Naive thymus-derived CD4-positive, alpha-beta T cell (primary cell): Measurements from ENCODE around the gene SLC39A3. TPM values are rescaled to one million over a fixed set of nuclear protein-coding genes. Genes with fewer than 3 reads are reported as not detected.

Experiments
- ATAC-seq: fragments of 150-1000 bp; cut with Tn5 transposase; 2 replicates; pipeline ENCODE4 v1.10.0; 2021; ENCODE audit warnings: mild to moderate bottlenecking, moderate library complexity
- CTCF ChIA-PET: fragments of 350-600 bp; sonication (Branson Sonifier 250); formaldehyde crosslinking; loops from one replicate; lab custom pipeline; 2021; ENCODE audit warnings: antibody characterized with exemption; lab: Charles Lee
- POLR2A ChIA-PET: fragments of 350-600 bp; sonication (Branson Sonifier 250); formaldehyde crosslinking; loops from one replicate; lab custom pipeline; 2021; ENCODE audit warnings: antibody characterized with exemption, inconsistent platforms; lab: Charles Lee
- DNase-seq, 9 donors: peaks; one replicate each; pipeline versions ENCODE4 v3.0.0 to v3.0.0-alpha.2; 2020 to 2022; ENCODE audit warnings: mixed read lengths in 1 of 9
- H3K27ac ChIP-seq: one replicate; pipeline ENCODE4 v1.7.0; 2013; ENCODE audit warnings: mild to moderate bottlenecking, low read depth, low read length, moderate library complexity
- H3K27me3 ChIP-seq, 2 donors: one replicate each; pipeline ENCODE4 v1.7.0; 2013; ENCODE audit warnings: low read length in 2 of 2, mild to moderate bottlenecking in 2 of 2, moderate library complexity in 2 of 2; ENCODE audit not compliant: control insufficient read depth in 2 of 2, insufficient read depth in 2 of 2
- H3K36me3 ChIP-seq, 3 experiments: 1 replicate in 2 of 3; 2 replicates in 1 of 3; pipeline ENCODE4 v1.7.0; 2013; ENCODE audit warnings: low read length in 3 of 3, mild to moderate bottlenecking in 3 of 3, moderate library complexity in 1 of 3; ENCODE audit not compliant: insufficient read depth in 3 of 3, control insufficient read depth in 2 of 3
- H3K4me1 ChIP-seq, 2 donors: one replicate each; pipeline ENCODE4 v1.7.0; 2013; ENCODE audit warnings: low read length in 2 of 2, mild to moderate bottlenecking in 2 of 2, moderate library complexity in 1 of 2; ENCODE audit not compliant: control insufficient read depth in 2 of 2, insufficient read depth in 2 of 2
- H3K4me3 ChIP-seq: 2 replicates; pipeline ENCODE4 v1.7.0; 2013; ENCODE audit warnings: mild to moderate bottlenecking, low read length
- H3K9me3 ChIP-seq, 3 experiments: 1 replicate in 2 of 3; 2 replicates in 1 of 3; pipeline ENCODE4 v1.7.0; 2013; ENCODE audit warnings: low read length in 3 of 3; ENCODE audit not compliant: control insufficient read depth in 2 of 3
- H3K27ac Mint-ChIP-seq, 9 donors: one replicate each; pipeline ENCODE4 v1.8.0; 2020 to 2022; ENCODE audit warnings: mixed read lengths in 9 of 9, mild to moderate bottlenecking in 8 of 9, moderate library complexity in 5 of 9, inconsistent platforms in 2 of 9
- H3K27me3 Mint-ChIP-seq, 5 donors: one replicate each; pipeline ENCODE4 v1.8.0; 2021 to 2022; ENCODE audit warnings: mixed read lengths in 5 of 5, mild to moderate bottlenecking in 1 of 5
- H3K36me3 Mint-ChIP-seq, 5 donors: one replicate each; pipeline ENCODE4 v1.8.0; 2020 to 2022; ENCODE audit warnings: mixed read lengths in 5 of 5, mild to moderate bottlenecking in 3 of 5, inconsistent platforms in 1 of 5
- H3K4me1 Mint-ChIP-seq, 7 donors: one replicate each; pipeline ENCODE4 v1.8.0; 2020 to 2022; ENCODE audit warnings: mixed read lengths in 7 of 7, mild to moderate bottlenecking in 3 of 7, inconsistent platforms in 1 of 7
- H3K4me3 Mint-ChIP-seq, 10 donors: one replicate each; pipeline ENCODE4 v1.8.0; 2020 to 2022; ENCODE audit warnings: mild to moderate bottlenecking in 10 of 10, mixed read lengths in 10 of 10, moderate library complexity in 6 of 10, inconsistent platforms in 2 of 10
- H3K9me3 Mint-ChIP-seq, 11 donors: one replicate each; pipeline ENCODE4 v1.8.0; 2020 to 2022; ENCODE audit warnings: mixed read lengths in 11 of 11, mild to moderate bottlenecking in 4 of 11, inconsistent platforms in 1 of 11, moderate library complexity in 1 of 11
- intact Hi-C, 2 donors: fragments of 100-400 bp; cut with micrococcal nuclease; formaldehyde crosslinking; loops; one replicate each; pipeline ENCODE4 v1.15.1; 2023
- polyA plus RNA-seq, 2 donors: library from polyadenylated mRNA; unstranded; fragments of 300-500 nt; fragmentation: Illumina TruSeq; gene quantifications; one replicate each; pipeline ENCODE4 v1.2.3, GENCODE V29; 2021
- total RNA-seq, 6 experiments: library from RNA in 5 of 6; stranded (reverse) in 5 of 6; gene quantifications; 1 replicate in 5 of 6; 2 replicates in 1 of 6; pipeline ENCODE4 v1.2.3 and lab custom pipeline; 2021 to 2026

Gene SLC39A3
- total and polyA plus RNA-seq, 7 experiments from 2014 or later = 10.1 to 42.1 (median 20.0) TPM

DNA sequence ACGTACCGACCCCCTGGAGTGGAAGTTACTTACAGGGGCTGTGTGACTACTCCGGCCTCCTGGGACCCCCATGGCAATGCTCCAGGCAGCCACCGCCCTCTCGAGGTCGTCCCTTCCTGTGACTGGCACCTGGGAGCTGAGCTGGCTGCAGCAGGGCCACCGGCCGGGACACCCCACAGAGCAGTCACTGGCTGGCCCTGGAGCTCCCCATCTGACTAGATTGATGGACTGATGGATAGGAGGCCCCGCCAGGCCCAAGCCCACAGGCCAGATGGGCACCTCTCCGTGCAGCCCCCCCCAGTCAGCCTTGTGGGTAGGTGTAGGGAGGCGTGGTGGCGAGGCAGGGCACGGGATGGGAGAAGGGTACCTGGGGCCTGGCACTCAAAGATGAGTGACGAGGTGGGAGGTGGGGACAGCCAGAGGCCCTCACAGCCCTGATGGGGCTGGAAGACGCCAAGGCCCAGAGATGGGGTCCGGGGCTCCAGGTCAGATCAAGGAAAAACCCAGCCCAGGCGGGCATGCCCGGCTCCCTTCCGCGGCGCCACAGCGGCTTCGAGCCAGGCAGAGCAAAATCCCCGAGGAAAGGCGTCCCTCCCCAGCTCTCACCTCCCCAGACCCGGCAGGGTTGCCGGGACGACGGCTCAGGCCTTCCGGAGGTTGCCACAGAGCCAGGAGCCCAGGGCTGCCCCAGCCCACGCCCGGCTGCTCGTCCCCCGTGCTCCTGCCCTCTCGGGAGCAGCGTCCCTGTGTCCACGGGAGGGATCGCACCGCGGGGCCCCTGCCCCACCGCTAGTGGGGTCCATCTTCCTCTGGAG is 8.4 kb downstream of the SLC39A3 start:
- peaks cover 0 to 7% (median under 1%) of the 10 kb centered on the region in 5 donors for H3K27me3 Mint-ChIP-seq
- intact Hi-C loops = no loop called here
- no peaks in the 10 kb centered on the region for H3K9me3 Mint-ChIP-seq
- no peak overlapping the region for H3K27ac ChIP-seq
- peaks cover 6 to 23% (median 11%) of the 10 kb centered on the region in 5 donors for H3K36me3 Mint-ChIP-seq
- H3K9me3 ChIP-seq = no peaks in the 10 kb centered on the region
- POLR2A ChIA-PET = no interaction called here
- no peaks in the 10 kb centered on the region for H3K4me1 ChIP-seq
- H3K36me3 ChIP-seq = peaks cover 0 to 40% (median 0%) of the 10 kb centered on the region in 3 experiments
- no peak overlapping the region for H3K4me3 Mint-ChIP-seq
- H3K4me3 ChIP-seq = no peak overlapping the region
- CTCF ChIA-PET = no interaction called here
- no peak for DNase-seq
- H3K27me3 ChIP-seq = no peaks in the 10 kb centered on the region
- H3K4me1 Mint-ChIP-seq = peaks cover 0 to 11% (median 5%) of the 10 kb centered on the region in 7 donors
- no peak for ATAC-seq
- H3K27ac Mint-ChIP-seq = no peak overlapping the region

DNA sequence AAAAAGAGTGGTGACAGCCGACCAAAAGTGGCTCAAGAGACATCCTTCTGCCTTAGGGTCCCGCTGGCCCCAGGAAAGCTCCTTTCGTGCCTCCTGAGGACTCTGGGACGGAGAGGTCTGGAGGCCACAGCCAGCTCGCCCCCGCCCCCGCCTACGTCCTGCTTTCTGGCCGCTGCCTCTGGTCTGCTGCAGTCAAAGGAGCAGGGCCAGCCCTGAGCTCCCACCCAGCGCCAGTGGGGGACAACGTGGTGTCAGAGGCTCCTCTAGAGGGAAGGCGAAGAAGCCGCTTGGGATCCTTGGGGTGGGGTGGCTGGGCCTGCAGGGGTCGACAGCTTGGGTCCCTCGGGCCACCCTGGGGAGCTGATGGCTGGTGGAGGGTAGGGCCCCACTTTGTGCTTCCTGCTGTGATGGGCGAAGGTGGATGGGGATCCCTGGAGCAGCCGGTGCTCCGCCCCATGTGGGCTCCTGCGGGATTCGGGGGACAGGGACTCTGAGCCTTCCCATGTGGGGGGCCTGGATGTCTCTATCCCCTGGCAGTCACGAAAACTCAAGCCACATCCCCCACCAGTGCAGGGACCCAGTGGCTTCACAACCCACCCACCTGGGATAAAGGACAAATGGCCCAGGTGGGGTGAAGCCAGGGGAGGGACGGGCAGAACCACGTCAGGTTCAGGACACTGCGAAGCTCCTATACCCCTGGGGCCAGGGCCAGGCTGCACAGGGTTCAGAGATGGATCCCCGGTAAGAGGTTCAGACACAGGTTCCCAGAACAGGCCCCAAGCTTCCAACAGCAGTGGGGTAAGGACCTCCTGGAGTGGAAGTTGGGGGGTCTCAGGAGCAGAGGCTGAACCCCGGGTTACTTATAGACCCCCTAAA is 9.6 kb downstream of the SLC39A3 start:
- peaks cover 0 to 10% (median 5%) of the 10 kb centered on the region in 7 donors for H3K4me1 Mint-ChIP-seq
- POLR2A ChIA-PET = no interaction called here
- intact Hi-C loops = no loop called here
- CTCF ChIA-PET = no interaction called here
- no peaks in the 10 kb centered on the region for H3K9me3 Mint-ChIP-seq
- Histone ChIP-seq H3K36me3 (peaks cover 0 to 28% (median 0%) of the 10 kb centered on the region in 3 experiments), H3K27ac (no peak overlapping the region), H3K4me3 (no peak overlapping the region), H3K9me3 (no peaks in the 10 kb centered on the region), H3K27me3 (no peaks in the 10 kb centered on the region), H3K4me1 (no peaks in the 10 kb centered on the region)
- no peak overlapping the region for H3K4me3 Mint-ChIP-seq
- ATAC-seq (no peak), DNase-seq (no peak)
- H3K27ac Mint-ChIP-seq = no peak overlapping the region
- H3K36me3 Mint-ChIP-seq = peaks cover 0 to 13% (median 5%) of the 10 kb centered on the region in 5 donors
- H3K27me3 Mint-ChIP-seq = peaks cover 0 to 10% (median 4%) of the 10 kb centered on the region in 5 donors

DNA sequence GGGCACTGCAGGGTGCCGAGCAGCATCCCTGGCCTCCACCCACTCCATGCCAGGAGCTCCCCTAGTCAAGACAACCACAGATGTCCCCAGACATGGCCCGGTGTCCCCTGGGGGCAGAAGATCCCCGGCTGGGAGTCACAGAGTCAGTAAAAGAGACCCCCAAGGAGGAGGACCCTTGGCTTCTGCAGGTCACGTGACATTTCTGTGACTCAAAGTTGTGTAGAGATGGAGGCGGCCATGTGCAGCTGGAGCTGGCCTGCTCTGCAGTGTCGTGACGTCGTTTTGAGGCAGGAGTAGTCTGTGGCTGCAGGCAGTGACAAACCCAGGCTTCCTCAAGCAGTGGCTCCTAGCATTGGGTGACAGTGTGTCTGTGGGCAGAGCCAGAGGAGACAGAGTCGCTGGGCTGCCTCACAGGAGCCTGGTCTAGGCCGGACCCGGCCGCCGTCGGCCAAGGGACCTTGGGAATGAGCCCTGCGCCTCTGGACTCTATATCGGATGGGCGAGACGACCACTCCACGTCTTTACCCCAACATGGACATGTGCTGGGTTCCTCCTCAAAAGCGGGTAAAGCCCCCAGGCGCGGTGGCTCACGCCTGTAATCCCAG is 10.9 kb downstream of the SLC39A3 start:
- Mint-ChIP-seq H3K4me1 (peaks cover 0 to 6% (median 0%) of the 10 kb centered on the region in 7 donors), H3K27me3 (peaks cover 6 to 13% (median 10%) of the 10 kb centered on the region in 5 donors), H3K27ac (no peak overlapping the region), H3K36me3 (peaks cover 0 to 4% (median 0%) of the 10 kb centered on the region in 5 donors), H3K9me3 (no peaks in the 10 kb centered on the region), H3K4me3 (no peak overlapping the region)
- no peak overlapping the region for H3K4me3 ChIP-seq
- CTCF ChIA-PET = no interaction called here
- no peaks in the 10 kb centered on the region for H3K9me3 ChIP-seq
- no peaks in the 10 kb centered on the region for H3K27me3 ChIP-seq
- intact Hi-C loops = no loop called here
- DNase-seq (no peak), ATAC-seq (no peak)
- no peaks in the 10 kb centered on the region for H3K4me1 ChIP-seq
- H3K36me3 ChIP-seq = peaks cover 0 to 15% (median 0%) of the 10 kb centered on the region in 3 experiments
- H3K27ac ChIP-seq = no peak overlapping the region
- POLR2A ChIA-PET = interaction anchor here (0.6 kb wide), 1 partner anchor 73 kb away, joined by 3 read pairs; no protein-coding TSS in a partner anchor

DNA sequence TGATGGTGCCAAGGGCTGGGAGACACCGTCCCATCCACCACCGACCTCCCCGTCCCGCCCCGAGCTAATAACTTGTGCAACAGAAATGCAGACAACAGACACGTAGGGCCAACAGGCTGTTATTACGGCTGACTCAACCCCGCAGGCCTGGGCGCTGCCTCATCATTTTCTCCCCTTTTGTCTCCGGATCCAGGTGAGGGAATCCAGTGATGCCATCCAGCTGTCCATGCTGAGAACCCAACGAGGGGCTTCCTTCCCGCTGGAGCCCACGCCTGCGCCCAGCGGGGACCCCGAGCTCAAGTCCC is 12.2 kb downstream of the SLC39A3 start:
- POLR2A ChIA-PET = no interaction called here

DNA sequence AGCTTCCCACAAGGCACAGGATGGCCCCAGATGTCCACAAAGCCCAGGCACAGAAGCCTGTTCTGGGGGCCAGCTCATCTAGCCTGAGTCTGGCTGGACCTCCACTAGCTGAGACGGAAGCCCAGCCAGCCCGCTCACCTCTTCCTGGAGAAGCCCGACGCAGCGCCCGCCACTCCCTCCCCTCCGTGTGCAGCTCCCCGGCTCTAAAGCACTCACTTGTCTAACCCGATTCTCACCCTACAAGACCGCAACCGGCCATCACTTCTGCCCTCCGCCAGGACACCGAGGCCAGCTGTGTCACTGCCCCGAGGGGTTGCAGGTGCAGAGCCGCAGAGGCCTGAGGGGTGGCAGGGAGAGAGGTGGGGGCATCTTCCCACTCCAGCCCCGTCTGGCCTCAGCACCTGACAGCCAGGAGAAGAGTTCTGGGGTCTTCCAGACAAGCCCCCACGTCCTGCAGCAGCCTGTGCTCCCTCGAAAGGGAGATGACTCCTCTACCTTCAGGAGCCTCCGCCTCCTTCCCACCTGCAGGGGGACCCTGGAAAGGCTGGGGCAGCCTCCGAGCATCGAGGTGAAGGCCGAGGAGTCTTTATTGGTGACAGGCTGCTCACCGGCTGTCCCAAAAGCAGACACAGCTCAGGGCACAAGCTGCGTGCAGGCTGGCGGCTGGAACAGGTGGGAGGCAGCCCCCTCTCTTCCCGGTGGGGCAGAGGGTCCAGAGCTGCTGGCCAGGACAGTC is 12.7 kb downstream of the SLC39A3 start:
- ChIA-PET POLR2A (no interaction called here), CTCF (no interaction called here)
- Histone ChIP-seq H3K36me3 (peaks cover 0 to 6% (median 0%) of the 10 kb centered on the region in 3 experiments), H3K4me1 (no peaks in the 10 kb centered on the region), H3K27ac (no peak overlapping the region), H3K4me3 (no peak overlapping the region), H3K9me3 (no peaks in the 10 kb centered on the region), H3K27me3 (peaks cover 0 to 4% of the 10 kb centered on the region in 2 donors)
- Mint-ChIP-seq H3K27me3 (peaks cover 6 to 20% (median 11%) of the 10 kb centered on the region in 5 donors), H3K9me3 (no peaks in the 10 kb centered on the region), H3K27ac (no peak overlapping the region), H3K4me1 (peaks cover 0 to 6% (median 0%) of the 10 kb centered on the region in 7 donors), H3K4me3 (peak overlapping the region in 1 of 10 donors; percentile 16), H3K36me3 (peaks cover 0 to 4% (median 0%) of the 10 kb centered on the region in 5 donors)
- intact Hi-C loops = no loop called here
- DNase-seq = no peak
- no peak for ATAC-seq

More for the DNA sequence above, 12.2 kb downstream of the SLC39A3 start:
- Mint-ChIP-seq H3K27ac (peak overlapping the region in 1 of 9 donors; percentile 30), H3K9me3 (no peaks in the 10 kb centered on the region), H3K4me3 (peak overlapping the region in 1 of 10 donors; percentile 23), H3K27me3 (peaks cover 6 to 16% (median 11%) of the 10 kb centered on the region in 5 donors), H3K36me3 (peaks cover 0 to 4% (median 0%) of the 10 kb centered on the region in 5 donors), H3K4me1 (peaks cover 0 to 6% (median 0%) of the 10 kb centered on the region in 7 donors)
- DNase-seq (no peak), ATAC-seq (no peak)
- Histone ChIP-seq H3K9me3 (no peaks in the 10 kb centered on the region), H3K27ac (no peak overlapping the region), H3K4me3 (no peak overlapping the region), H3K36me3 (peaks cover 0 to 9% (median 0%) of the 10 kb centered on the region in 3 experiments), H3K4me1 (no peaks in the 10 kb centered on the region), H3K27me3 (no peaks in the 10 kb centered on the region)
- intact Hi-C loops = no loop called here
- CTCF ChIA-PET = no interaction called here
